Activated T-helper 9 cell treated with anti-CD3 and anti-CD28 coated beads, Interleukin-2, amount 50 U/mL, for 16 hours (primary cell): Measurements from ENCODE around the gene GTF2I.
A peak's percentile ranks its signal among the peaks of the same experiment; 100 is the strongest.
"Not testable (repeated sequence)": the region's sequence is repeated elsewhere in the genome, so short reads cannot be mapped to it uniquely, and the experiment has no call there.

Experiments used
- DNase-seq: peaks from one replicate; pipeline ENCODE4 v3.0.0-alpha.2; 2020; ENCODE audit warnings: low read depth

GTF2I gene

DNA sequence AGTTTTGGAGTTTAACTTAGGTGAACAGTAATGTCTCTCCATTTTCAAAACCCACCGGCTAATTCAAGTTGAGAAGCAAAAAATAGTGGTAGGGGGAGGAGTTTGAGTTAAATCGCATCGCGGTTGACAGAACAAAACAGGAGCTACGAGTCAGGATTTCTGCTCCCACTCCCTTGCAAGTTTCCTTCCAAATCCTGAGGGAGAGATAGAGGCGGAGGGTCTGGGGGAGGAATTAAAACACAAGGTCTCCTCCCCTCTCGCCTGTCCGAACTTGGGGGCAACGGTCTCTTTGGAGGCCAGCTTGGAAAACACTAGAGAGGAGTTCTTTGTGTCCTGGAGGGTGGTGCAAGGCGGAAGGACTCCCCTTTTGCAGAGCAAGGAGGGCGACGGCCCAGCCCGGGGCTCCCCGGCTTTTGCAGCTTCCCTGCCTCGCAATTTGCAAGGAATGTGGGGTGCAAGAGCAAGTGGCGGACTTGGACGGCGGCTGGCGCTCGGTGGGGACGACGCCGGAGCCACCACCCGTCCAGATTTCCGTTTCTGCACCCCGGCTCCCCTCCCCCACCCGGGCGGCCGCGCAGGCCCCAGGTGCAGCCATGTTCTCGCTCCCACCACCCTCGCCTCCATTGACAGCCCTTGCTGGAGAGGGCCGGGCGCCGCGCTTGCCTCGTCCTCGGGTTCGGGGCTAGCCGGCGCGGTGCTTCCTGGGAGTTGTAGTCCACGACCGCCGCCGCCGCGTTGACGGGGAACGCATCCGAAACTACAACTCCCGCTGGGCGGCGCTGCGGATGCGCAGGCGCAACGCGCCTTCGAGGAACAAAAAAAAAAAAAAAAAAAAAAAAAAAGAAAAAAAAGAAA is 454 bp upstream of the GTF2I start:
- DNase-seq = peak; percentile 98

DNA sequence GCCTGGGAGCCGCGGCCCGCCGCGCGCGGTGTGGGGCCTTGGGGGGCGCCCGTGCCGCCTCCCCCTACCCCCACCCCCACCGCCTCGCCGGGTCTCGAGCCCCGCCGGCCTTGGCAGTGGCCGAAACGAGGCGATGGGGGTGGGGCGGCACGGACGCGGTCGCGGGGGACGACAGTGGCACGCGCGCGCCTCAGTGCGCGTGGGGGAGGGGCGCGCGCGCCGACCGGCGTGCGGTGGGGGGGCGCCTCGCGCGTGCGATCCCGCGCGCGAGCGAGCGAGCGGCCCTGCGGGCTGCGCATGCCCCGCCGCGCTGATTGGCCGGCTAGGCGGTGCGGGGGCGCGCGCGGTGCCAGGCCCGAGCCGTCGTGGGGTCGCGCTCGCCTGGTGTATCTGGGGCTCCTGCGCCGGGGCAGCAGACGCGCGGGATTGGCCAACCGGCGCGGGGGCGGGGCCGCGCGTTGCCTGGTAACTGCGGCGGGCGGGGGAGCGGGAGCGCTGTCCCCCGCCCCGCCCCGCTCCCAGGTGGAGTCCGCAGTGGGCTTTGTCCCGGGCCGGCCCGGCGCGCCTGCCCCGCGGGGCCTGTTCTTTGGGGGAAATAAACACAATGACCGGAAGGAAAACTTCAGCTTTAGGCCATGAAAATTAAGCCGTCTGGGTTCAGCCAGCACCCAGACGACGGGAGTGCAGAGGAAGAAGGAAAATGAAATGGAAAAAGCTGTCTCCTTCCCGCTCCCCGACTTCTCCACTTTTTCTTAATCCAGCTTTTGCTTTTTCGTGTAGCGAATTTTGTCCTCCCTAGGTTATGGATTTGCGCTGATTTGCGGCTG is 873 bp downstream of the GTF2I start:
- peak; percentile 86 for DNase-seq

GRCh38 chr7:74660202-74660601 is 2.7 kb downstream of the GTF2I start:
- DNase-seq = not testable (repeated sequence)

DNA sequence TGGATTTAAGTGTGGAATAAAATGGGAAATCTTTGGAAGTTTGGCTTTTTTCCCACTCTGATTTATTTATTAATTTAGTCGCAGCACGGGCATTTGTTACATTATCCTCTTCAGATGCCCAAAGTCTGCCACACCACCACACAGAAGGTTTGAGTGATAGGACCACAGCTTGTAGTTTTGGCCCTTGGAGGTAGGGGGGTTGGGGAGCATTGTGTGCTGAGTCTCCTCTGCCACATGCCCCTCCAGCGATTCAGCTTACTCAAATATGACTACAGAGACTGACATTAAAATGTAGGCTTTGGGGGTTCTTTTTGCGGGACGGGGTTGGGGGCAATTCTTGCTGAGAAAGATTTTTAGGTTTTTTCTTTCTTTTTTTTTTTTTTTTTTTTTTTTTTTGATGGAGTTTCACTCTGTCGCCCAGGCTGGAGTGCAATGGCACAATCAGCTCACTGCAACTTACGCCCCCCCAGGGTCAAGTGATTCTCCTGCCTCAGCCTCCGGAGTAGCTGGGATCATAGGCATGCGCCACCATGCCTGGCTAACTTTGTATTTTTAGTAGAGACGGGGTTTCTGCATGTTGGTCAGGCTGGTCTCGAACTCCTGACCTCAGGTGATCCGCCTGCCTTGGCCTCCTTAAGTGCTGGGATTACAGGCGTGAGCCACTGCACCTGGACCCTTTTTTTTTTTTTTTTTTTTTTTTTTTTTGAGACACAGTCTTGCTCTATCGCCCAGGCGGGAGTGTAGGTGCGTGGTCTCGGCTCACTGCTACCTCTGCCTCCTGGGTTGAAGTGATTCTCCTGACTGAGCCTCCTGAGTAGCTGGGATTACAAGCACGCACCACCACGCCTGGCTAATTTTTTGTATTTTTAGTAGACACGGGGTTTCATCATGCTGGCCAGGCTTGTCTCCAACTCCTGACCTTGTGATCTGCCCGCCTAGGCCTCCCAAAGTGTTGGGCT is 4.6 kb downstream of the GTF2I start:
- not testable (repeated sequence) for DNase-seq

- DNase-seq = no peak
Measured at GRCh38 chr7:74665296-74665938, 7.9 kb downstream of the GTF2I start.

DNA sequence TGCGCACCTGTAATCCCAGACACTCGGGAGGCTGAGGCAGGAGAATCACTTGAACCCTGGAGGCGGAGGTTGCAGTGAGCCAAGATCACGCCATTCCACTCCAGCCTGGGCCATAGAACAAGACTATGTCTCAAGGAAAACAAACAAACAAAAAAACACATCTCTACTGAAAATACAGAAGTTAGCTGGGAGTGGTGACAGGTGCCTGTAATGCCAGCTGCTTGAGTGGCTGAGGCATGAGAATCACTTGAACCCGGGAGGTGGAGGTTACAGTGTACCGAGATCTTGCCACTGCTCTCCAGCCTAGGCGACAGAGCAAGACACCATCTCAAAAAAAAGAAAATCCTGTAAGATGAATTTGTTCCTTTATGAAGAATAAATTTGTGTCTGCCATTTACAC is 9.5 kb downstream of the GTF2I start:
- DNase-seq = not testable (repeated sequence)

DNA sequence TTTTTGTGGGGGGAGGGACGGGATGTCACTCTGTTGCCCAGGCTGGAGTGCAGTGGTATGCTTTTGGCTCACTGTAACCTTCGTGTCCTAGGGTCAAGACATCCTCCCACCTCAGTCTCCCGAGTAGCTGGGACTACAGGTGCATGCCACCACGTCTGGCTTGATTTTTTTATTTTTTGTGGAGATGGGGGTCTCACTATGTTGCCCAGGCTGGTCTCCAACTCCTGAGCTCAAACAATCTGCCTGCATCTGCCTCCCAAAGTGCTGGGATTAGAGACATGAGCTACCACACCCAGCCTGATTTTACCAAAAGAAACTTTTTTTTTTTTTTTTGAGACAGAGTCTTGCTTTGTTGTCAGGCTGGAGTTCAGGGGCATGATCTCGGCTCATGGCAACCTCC is 10.0 kb downstream of the GTF2I start:
- DNase-seq = not testable (repeated sequence)

GRCh38 chr7:74671602-74672001 is 14.1 kb downstream of the GTF2I start:
- DNase-seq = no peak

DNA sequence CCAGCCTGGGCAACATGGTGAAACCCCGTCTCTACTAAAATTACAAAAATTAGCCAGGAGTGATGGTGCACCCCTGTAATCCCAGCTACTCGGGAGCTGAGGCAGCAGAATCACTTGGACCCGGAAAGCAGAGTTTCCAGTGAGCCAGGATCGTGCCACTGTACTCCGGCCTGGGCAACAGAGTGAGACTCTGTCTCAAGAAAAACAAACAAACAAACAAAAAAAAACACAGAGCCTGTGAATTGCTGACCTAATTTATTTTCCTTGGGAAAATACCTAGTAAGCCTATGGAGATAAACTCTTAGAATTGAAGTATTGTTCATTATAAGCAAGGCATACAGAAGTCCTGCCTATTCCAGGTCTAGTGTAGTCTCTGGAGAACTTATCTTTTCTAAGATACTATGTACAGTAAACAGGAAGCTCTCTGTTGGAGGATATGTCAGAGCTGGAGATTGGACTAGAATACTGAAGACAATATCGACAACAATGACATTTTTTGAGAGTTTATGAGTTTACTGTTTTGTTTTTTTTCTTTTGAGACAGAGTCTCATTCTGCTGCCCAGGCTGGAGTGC is 14.9 kb downstream of the GTF2I start:
- no peak for DNase-seq

- no peak for DNase-seq
Measured at GRCh38 chr7:74674166-74674565, 16.6 kb downstream of the GTF2I start.

DNA sequence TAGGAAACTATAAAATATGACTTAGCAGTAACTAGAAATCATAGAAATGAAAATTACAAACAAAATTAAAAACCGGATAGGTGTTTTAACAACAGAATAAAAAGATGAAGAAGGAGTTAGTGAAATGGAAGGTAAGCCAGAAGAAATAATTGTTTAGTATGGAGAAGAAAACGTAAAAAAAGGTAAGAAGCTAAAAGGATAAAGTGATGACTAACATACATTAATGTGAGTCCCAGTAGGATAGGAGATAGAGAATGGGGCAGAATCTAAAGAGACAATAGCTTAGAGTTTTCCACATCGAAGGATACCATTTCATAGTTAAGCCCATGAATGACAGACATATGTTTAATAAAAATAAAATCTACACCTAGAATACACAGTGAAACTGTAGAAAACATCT is 25.3 kb downstream of the GTF2I start:
- DNase-seq = no peak

DNA sequence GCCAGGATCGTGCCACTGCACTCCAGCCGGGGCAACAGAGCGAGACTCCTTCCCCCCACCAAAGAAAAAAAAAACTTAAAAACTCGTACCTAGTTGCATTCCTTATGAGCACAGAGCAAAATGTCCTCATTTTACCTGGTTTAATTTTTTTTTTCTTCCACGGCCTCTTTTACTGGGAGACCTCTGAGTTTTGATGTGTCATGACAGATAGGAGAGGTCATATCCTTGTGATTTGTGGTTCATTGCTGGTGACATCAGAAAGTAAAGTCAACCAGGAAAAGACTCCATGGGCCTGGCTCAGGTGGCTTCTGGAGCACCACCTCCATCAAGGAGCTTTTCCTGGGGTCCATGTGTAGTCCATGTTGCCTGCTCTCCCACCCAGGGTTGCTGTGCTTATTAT is 26.3 kb downstream of the GTF2I start:
- no peak for DNase-seq

DNA sequence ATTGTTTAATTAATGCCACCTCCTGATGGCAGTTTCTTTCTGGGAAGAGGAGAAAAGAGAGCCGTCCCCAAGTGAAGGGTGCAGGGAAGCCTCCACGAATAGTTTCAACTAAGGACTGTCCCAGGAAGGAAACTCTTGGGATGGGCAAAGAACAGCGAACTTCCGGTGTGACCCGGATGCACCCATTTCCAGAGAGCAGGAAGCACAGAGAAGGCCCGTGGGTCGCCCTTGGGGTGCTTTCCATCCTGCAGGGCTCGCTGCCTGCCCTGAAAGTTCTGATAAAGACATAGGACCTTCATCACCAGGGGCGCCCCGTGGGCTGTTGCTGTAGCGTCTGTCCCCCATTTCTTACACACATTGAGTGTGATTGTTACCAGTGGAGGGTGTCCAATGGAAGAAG is 27.0 kb downstream of the GTF2I start:
- no peak for DNase-seq

- DNase-seq = no peak
Measured at GRCh38 chr7:74684921-74685320, 27.4 kb downstream of the GTF2I start.

DNA sequence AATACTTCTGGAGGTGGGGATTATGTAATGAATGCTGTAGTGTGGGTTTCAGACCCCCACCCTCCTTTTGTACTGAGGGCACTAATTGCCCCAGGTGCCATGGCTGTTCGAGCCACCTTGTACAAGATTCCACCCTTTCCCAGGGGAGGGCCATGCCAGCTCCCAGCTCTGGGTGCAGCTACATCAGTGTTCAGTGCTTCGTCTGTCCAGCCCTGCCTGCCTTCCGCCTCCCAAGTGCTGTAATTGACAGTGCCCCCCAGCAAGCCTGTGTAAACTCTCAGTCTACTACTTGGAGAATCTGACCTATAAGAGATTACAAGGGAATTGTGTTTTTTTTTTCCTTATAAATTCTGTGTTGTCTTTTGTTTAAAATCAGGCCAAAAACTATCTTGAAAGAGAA is 33.0 kb downstream of the GTF2I start:
- DNase-seq = no peak

DNA sequence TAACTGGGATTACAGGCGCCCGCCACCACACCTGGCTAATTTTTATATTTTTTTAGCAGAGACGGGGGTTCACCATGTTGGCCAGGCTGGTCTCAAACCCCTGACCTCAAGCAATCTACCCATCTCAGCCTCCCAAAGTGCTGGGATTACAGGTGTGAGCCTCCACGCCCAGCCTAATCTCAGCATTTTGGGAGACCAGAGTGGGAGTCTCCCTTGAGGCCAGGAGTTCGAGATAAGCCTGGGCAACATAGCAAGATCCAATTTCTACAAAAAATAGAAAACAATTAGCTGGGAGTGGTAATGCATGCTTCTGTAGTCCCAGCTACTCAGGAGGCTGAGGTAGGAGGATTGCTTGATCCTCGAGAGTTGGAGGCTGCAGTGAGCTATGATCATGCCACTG is 46.9 kb downstream of the GTF2I start:
- not testable (repeated sequence) for DNase-seq

- no peak for DNase-seq
Measured at GRCh38 chr7:74707238-74707637, 49.7 kb downstream of the GTF2I start.

- no peak for DNase-seq
Measured at GRCh38 chr7:74708569-74709275, 51.2 kb downstream of the GTF2I start.

GRCh38 chr7:74709880-74710671 is 52.6 kb downstream of the GTF2I start:
- DNase-seq = no peak

- no peak for DNase-seq
Measured at GRCh38 chr7:74713567-74713966, 56.0 kb downstream of the GTF2I start.
